Peyer's patch (tissue), 4 donors: ENCODE measurements around the gene USO1.

Source experiments
- POLR2A ChIP-seq, 2 donors: fragments of 450-650 bp; IDR thresholded peaks; one replicate each; pipeline ENCODE4 v1.5.1; 2017; ENCODE audit warnings: antibody characterized with exemption in 2 of 2, mild to moderate bottlenecking in 2 of 2, moderate library complexity in 2 of 2
- TF ChIP-seq, protein P1 (sequence below), 6 experiments: fragments of 450-650 bp in 4 of 6; fragments of 200-600 bp in 2 of 6; sonication (generic) in 1 of 6; IDR thresholded peaks; one replicate each; pipeline ENCODE4 v1.5.1; 2017 to 2019; ENCODE audit warnings: antibody characterized with exemption in 6 of 6, mild to moderate bottlenecking in 3 of 6, moderate library complexity in 1 of 6

DNA sequence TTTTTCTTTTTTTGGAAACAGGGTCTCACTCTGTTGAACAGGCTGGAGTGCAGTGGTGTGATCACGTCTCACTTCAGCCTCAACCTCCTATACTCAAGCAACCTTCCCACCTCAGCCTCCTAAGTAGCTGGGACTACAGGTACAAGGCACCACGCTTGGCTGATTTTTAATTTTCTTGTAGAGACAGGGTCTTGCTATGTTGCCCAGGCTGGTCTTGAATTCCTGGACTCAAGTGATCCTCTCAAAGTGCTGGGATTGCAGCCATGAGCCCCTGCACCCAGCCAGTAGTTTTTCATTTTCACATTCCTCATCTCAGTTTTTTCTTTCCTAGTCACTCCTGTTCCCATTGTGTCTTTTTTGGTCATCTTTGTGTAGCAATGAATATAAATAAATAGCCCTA, 11.1 kb downstream of the USO1 start:
- TF ChIP-seq, protein P1, sequence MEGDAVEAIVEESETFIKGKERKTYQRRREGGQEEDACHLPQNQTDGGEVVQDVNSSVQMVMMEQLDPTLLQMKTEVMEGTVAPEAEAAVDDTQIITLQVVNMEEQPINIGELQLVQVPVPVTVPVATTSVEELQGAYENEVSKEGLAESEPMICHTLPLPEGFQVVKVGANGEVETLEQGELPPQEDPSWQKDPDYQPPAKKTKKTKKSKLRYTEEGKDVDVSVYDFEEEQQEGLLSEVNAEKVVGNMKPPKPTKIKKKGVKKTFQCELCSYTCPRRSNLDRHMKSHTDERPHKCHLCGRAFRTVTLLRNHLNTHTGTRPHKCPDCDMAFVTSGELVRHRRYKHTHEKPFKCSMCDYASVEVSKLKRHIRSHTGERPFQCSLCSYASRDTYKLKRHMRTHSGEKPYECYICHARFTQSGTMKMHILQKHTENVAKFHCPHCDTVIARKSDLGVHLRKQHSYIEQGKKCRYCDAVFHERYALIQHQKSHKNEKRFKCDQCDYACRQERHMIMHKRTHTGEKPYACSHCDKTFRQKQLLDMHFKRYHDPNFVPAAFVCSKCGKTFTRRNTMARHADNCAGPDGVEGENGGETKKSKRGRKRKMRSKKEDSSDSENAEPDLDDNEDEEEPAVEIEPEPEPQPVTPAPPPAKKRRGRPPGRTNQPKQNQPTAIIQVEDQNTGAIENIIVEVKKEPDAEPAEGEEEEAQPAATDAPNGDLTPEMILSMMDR (IDR thresholded peaks at IDR 0.05), result no peak
- no peak for TF ChIP-seq POLR2A (IDR thresholded peaks at IDR 0.05)
